Endothelial cell (in vitro differentiated cells): ENCODE results near the gene PDGFRA. TPM values are rescaled to one million over a fixed set of nuclear protein-coding genes. Genes with fewer than 3 reads are reported as not detected.

Source experiments
- DNase-seq: peaks from one replicate; pipeline ENCODE4 v3.0.0; 2021; ENCODE audit warnings: low spot score
- H3K27ac Mint-ChIP-seq: one replicate; pipeline ENCODE4 v1.8.0; 2021; ENCODE audit warnings: mixed read lengths, inconsistent platforms; ENCODE audit not compliant: unreplicated experiment
- H3K27me3 Mint-ChIP-seq: one replicate; pipeline ENCODE4 v1.8.0; 2021; ENCODE audit warnings: mild to moderate bottlenecking, moderate library complexity, mixed read lengths, inconsistent platforms; ENCODE audit not compliant: unreplicated experiment
- H3K36me3 Mint-ChIP-seq: one replicate; pipeline ENCODE4 v1.8.0; 2021; ENCODE audit warnings: mild to moderate bottlenecking, low read depth, mixed read lengths, inconsistent platforms; ENCODE audit not compliant: unreplicated experiment
- H3K4me1 Mint-ChIP-seq: one replicate; pipeline ENCODE4 v1.8.0; 2021; ENCODE audit warnings: mild to moderate bottlenecking, mixed read lengths, inconsistent platforms; ENCODE audit not compliant: unreplicated experiment
- H3K4me3 Mint-ChIP-seq: one replicate; pipeline ENCODE4 v1.8.0; 2021; ENCODE audit warnings: mild to moderate bottlenecking, mixed read lengths, inconsistent platforms; ENCODE audit not compliant: unreplicated experiment
- H3K9me3 Mint-ChIP-seq: one replicate; pipeline ENCODE4 v1.8.0; 2021; ENCODE audit warnings: mixed read lengths, inconsistent platforms; ENCODE audit not compliant: unreplicated experiment
- long read RNA-seq: library from polyadenylated mRNA; unstranded; transcript quantifications from one replicate; pipeline ENCODE4 v2.0.0, GENCODE V29; 2020; ENCODE audit not compliant: unreplicated experiment
- total RNA-seq: library from RNA; stranded (reverse); fragmentation: NEBNext Ultra II Directional; extraction: Animal tissue kit (Norgen Biotek cat#: 25700); gene quantifications from one replicate; pipeline ENCODE4 v1.2.1, GENCODE V29; 2021; ENCODE audit not compliant: unreplicated experiment
- TF ChIP-seq, protein P1 (sequence below): fragments of 200-600 bp; sonication (generic); IDR thresholded peaks from one replicate; pipeline ENCODE4 v1.5.0; 2021; ENCODE audit warnings: antibody characterized with exemption; ENCODE audit not compliant: unreplicated experiment

PDGFRA gene
- total RNA-seq = 3.4 TPM
- long read RNA-seq = 0 reads

DNA sequence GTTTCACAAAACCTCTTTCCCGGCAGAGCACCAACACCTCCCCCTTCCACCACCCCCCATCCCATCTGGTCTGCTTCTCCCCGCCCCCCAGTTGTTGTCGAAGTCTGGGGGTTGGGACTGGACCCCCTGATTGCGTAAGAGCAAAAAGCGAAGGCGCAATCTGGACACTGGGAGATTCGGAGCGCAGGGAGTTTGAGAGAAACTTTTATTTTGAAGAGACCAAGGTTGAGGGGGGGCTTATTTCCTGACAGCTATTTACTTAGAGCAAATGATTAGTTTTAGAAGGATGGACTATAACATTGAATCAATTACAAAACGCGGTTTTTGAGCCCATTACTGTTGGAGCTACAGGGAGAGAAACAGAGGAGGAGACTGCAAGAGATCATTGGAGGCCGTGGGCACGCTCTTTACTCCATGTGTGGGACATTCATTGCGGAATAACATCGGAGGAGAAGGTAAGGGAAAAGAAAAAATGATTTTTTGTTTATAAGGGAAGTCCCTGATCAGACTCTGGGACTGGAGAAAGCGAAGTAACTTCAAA is at the start of gene PDGFRA:
Gene PDGFRA, plus strand, starts transcription at position 333 of the 541 bp plus-strand sequence. CDS start 29,476 bp downstream, outside the sequence.
- H3K27me3 Mint-ChIP-seq = peaks cover 31% of the 10 kb centered on the region

DNA sequence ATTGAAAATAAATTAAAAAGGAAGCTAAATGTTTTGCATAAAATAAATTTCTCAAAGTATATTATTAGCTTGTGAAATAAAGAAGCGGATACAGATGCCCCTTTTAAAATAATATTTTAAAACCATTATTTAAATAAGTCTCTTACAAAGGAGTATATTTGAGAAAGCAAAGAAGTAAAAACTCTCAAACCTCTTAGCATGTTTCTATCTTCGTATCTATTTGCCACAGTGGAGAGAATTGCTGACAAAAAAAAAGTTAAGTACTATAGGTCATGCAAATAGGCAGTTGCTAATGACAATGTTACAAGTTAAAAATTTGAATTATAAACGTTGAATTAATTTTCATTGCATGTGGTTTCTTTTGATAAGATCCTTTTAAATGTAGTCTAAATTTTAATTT is 44.5 kb upstream of the PDGFRA start:
- Mint-ChIP-seq H3K27me3 (no peaks in the 10 kb centered on the region), H3K4me1 (no peaks in the 10 kb centered on the region), H3K27ac (no peak overlapping the region), H3K9me3 (no peaks in the 10 kb centered on the region), H3K36me3 (no peaks in the 10 kb centered on the region), H3K4me3 (no peak overlapping the region)
- DNase-seq = no peak
- TF ChIP-seq, protein P1, sequence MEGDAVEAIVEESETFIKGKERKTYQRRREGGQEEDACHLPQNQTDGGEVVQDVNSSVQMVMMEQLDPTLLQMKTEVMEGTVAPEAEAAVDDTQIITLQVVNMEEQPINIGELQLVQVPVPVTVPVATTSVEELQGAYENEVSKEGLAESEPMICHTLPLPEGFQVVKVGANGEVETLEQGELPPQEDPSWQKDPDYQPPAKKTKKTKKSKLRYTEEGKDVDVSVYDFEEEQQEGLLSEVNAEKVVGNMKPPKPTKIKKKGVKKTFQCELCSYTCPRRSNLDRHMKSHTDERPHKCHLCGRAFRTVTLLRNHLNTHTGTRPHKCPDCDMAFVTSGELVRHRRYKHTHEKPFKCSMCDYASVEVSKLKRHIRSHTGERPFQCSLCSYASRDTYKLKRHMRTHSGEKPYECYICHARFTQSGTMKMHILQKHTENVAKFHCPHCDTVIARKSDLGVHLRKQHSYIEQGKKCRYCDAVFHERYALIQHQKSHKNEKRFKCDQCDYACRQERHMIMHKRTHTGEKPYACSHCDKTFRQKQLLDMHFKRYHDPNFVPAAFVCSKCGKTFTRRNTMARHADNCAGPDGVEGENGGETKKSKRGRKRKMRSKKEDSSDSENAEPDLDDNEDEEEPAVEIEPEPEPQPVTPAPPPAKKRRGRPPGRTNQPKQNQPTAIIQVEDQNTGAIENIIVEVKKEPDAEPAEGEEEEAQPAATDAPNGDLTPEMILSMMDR = no peak

More for the DNA sequence above, at the start of gene PDGFRA:
- Mint-ChIP-seq H3K36me3 (no peaks in the 10 kb centered on the region), H3K9me3 (no peaks in the 10 kb centered on the region), H3K4me3 (peak within 1 kb of the TSS; percentile 80), H3K4me1 (peaks cover 38% of the 10 kb centered on the region), H3K27ac (peak within 1 kb of the TSS; percentile 59)
- TF ChIP-seq, protein P1 = no peak
- no peak for DNase-seq

DNA sequence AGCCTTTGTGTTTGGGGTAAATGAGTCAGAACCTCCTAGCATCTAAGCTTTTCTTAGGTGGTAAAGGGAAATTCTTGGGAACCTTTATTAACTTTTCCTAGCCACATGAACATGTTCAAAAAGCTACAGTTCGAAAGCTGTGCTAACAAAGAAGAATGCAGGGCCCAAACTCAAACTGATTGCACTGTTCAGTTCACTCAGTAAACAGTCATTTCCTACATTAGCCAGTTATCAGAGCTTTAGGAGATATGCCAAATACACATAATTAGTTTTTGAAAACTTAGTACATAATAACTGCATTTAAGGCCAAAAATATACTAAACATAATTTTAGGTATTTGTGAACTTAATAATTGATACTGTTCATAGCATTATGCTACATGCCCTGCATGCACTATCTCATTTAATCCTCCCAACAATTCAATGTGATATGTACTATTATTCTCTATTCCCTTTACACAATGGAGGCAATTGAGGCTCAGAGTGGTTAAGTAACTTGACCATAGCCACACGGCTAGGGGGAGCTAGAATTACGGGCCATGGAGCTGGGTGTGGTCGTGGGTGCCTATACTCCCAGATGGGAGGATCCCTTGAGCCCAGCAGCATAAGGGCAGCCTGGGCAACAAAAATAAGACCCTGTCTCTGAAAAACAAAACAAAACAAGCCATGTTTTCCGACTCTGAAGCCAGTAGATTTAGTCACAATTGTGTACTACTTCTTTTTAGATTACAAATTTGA is 43.9 kb upstream of the PDGFRA start:
- no peak overlapping the region for H3K27ac Mint-ChIP-seq
- no peaks in the 10 kb centered on the region for H3K36me3 Mint-ChIP-seq
- no peaks in the 10 kb centered on the region for H3K27me3 Mint-ChIP-seq
- no peak for DNase-seq
- H3K4me1 Mint-ChIP-seq = no peaks in the 10 kb centered on the region
- H3K4me3 Mint-ChIP-seq = no peak overlapping the region
- H3K9me3 Mint-ChIP-seq = no peaks in the 10 kb centered on the region
- TF ChIP-seq, protein P1 = no peak

DNA sequence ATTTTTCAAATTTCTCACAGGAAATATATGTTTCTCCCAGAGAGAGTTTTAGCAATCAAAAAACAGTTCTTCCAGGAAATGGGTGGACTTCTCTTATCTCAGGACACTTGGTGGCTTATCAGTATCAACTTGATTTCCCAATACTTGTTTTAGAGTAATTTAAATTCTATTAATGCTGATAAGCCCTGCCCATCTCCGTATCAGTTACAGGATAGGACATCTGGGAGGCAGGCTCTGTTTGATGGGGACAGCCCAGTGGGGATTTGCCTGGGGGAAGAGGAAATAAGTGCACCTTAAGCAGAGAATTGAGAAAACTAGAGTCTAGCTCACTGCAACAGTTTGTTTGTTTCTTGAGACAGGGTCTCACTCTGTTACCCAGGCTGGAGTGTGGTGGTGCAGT is 43.2 kb upstream of the PDGFRA start:
- DNase-seq = no peak
- Mint-ChIP-seq H3K27me3 (no peaks in the 10 kb centered on the region), H3K36me3 (no peaks in the 10 kb centered on the region), H3K27ac (no peak overlapping the region), H3K4me3 (no peak overlapping the region), H3K9me3 (no peaks in the 10 kb centered on the region), H3K4me1 (no peaks in the 10 kb centered on the region)
- TF ChIP-seq, protein P1 = no peak

DNA sequence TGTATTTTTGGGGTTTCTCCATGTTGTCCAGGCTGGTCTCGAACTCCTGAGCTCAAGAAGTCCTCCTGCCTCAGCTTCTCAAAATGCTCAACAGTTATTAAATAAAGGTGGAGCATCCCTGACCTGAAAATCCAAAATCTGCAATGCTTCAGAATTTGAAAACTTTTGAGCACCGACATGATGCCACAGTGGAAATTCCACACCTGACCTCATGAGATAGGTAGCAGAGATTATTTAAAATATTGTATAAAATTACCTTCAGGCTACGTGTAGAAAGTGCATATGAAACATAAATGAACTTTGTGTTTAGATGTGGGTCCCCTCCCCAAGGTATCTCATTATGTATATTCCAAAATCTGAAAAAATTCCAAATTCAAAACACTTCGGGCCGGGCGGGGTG is 42.7 kb upstream of the PDGFRA start:
- H3K4me1 Mint-ChIP-seq = no peaks in the 10 kb centered on the region
- TF ChIP-seq, protein P1 = no peak
- no peaks in the 10 kb centered on the region for H3K36me3 Mint-ChIP-seq
- no peak overlapping the region for H3K4me3 Mint-ChIP-seq
- no peaks in the 10 kb centered on the region for H3K9me3 Mint-ChIP-seq
- DNase-seq = no peak
- H3K27me3 Mint-ChIP-seq = no peaks in the 10 kb centered on the region
- H3K27ac Mint-ChIP-seq = no peak overlapping the region
